Hematopoietic multipotent progenitor cell (in vitro differentiated cells): Measurements from ENCODE around the gene LDB3. TPM values are rescaled to one million over a fixed set of nuclear protein-coding genes. Genes with fewer than 3 reads are reported as not detected.

Source experiments
- DNase-seq, 3 donors: peaks; one replicate each; pipeline ENCODE4 v3.0.0-alpha.2; 2011 to 2015; ENCODE audit warnings: low read depth in 2 of 3, low spot score in 2 of 3
- total RNA-seq: library from RNA; depleted of rRNA; stranded (reverse); fragments of >200 nt; gene quantifications from one replicate; pipeline ENCODE4 v1.2.3, GENCODE V29; 2012

Gene LDB3
- total RNA-seq, 1 donor: not detected

DNA sequence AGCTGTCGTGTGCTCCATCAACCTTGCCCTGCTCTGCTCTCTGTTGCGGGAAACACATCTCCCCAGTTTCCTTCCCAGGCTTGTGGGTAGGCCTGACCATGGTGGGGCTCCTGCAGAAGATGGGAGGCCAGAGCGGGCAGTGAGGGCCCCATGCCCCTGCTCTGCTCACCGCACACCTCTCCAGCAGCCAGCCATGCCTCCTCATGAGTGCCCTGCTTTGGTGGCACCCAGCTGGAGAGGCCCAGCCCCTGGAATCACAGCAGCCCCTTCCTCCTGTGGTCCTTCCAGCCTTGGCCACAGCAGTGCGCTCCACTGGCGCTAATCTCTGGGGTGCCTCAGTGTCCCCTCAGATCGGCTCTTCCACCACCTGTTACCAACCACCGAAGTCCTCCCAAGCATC is 18.2 kb upstream of the LDB3 start:
- no peak for DNase-seq

GRCh38 chr10:86651021-86651471 is 17.3 kb upstream of the LDB3 start:
- DNase-seq: no peak

DNA sequence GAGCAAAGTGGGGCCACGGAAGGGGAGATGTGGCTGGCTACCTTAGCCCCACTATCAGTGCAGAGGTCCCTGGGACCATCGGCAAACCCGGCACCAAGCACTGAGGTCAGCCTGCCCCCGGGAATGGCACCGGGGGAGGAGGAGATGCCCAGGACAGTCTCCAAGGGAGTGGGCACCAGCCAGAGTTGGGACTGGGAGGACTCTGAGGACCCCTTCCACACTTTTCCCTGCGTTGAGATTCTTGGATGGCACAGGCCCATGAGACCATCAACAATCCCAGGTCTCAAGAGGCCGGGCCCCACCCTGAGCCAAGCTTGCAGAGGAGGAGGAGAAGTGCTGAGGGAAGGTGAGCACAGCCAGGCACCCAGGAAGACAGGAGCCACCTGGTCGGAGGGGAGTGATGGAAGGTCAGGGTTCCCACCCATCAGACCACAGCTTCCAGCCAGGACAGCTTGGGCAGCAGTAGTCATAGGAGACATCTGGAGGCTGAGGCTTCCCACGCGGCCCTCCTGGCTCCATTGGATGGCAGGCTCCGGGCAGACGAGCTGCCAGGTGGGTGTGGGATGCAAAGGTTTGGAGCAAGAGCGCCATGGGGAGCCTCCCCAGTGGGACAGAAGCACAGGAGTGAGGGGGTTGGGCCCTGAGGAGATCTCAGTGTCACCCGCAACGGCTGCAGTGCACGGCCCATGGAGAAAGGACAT is 16.5 kb upstream of the LDB3 start:
- no peak for DNase-seq

- DNase-seq: no peak
These were observed 15.7 kb upstream of the LDB3 start for GRCh38 chr10:86652361-86653202.

GRCh38 chr10:86653379-86653778 is 14.9 kb upstream of the LDB3 start:
- no peak for DNase-seq

DNA sequence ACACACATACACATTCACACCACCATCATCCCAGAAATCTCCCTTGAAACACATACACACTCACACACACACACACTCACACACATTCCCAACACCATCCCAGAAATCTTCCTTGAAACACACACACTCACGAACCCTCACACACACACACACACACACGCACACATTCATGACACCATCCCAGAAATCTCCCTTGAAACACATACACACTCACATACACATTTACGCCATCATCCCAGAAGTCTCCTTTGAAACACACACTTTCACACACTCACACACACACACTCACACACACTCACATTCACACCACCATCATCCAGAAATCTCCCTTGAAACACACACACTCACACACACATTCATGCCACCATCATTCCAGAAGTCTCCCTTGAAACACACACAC is 14.3 kb upstream of the LDB3 start:
- DNase-seq: no peak

DNA sequence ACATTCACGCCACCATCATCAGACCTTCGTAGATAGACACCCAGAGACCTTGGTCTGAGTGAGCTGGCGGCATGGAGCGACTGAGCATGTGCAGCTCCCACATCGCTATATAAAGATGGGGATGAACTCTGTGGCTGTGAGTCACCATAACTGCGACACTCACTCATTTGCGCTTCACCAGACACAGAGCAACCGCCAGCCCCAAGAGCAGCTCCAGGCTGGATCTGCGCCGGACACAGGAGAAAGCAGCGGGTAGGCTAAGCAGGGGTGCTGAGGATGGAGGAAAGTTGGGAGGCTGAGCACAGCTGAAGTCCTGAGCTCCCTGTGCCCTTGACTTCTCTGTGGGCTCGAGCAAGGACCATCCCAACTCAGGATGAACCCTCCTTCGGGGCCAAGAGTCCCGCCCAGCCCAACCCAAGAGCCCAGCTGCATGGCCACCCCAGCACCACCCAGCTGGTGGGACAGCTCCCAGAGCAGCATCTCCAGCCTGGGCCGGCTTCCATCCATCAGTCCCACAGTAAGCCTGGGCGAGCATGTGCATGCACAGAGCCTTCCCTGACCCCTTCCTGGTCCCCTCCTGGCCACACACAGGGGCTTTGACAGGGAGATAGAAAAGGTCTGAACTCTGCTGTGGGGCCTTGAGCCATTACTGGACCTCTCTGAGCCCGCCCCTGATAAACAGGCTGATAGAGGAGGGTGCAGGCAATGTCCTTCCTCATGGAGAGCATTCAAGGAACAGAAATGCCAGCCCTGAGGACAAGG is 13.7 kb upstream of the LDB3 start, which contains the start of gene OPN4:
Gene OPN4, plus strand, starts transcription at position 137 of the 762 bp plus-strand sequence. Its CDS starts 237 bp downstream, at position 374.
- DNase-seq: no peak

- no peak for DNase-seq
These were observed 13.2 kb upstream of the LDB3 start for GRCh38 chr10:86655173-86655540.

GRCh38 chr10:86655596-86655995 is 12.7 kb upstream of the LDB3 start:
- DNase-seq: no peak

- no peak for DNase-seq
These were observed 11.3 kb upstream of the LDB3 start for GRCh38 chr10:86657011-86657395.

- no peak for DNase-seq
These were observed 10.8 kb upstream of the LDB3 start for GRCh38 chr10:86657396-86658011.

GRCh38 chr10:86658261-86658741 is 10.0 kb upstream of the LDB3 start:
- DNase-seq: no peak

- DNase-seq: no peak
These were observed 9.6 kb upstream of the LDB3 start for GRCh38 chr10:86658751-86659150.

- DNase-seq: no peak
These were observed 9.1 kb upstream of the LDB3 start for GRCh38 chr10:86659161-86659691.

GRCh38 chr10:86659721-86660453 is 8.4 kb upstream of the LDB3 start:
- DNase-seq: no peak

- no peak for DNase-seq
These were observed 6.9 kb upstream of the LDB3 start for GRCh38 chr10:86661161-86662025.

GRCh38 chr10:86662186-86663045 is 5.9 kb upstream of the LDB3 start:
- no peak for DNase-seq

- DNase-seq: no peak
These were observed 5.3 kb upstream of the LDB3 start for GRCh38 chr10:86663046-86663345.
